Astrocyte (in vitro differentiated cells and primary cell): Measurements from ENCODE around the gene OXCT1. TPM values are rescaled to one million over a fixed set of nuclear protein-coding genes. Genes with fewer than 3 reads are reported as not detected.

Source experiments
- DNase-seq: peaks from one replicate; pipeline ENCODE4 v3.0.0-alpha.2; 2010; ENCODE audit warnings: low read depth
- FAIRE-seq: peaks from 2 replicates; lab custom pipeline; 2011; peaks lifted over from hg19 to GRCh38; lab: Jason Lieb, UNC
- H2AFZ ChIP-seq: 2 replicates; pipeline ENCODE4 v1.6.0; 2012; ENCODE audit warnings: low read depth, low read length, inconsistent platforms
- H3K27ac ChIP-seq: 2 replicates; pipeline ENCODE4 v1.5.1; 2011; ENCODE audit warnings: low read depth, low read length, inconsistent platforms
- H3K27me3 ChIP-seq: 2 replicates; pipeline ENCODE4 v1.6.0; 2011; ENCODE audit warnings: low read length, inconsistent platforms; ENCODE audit not compliant: insufficient read depth
- H3K36me3 ChIP-seq: 2 replicates; pipeline ENCODE4 v1.5.1; 2011; ENCODE audit warnings: low read length, inconsistent platforms; ENCODE audit not compliant: insufficient read depth
- H3K4me1 ChIP-seq: 2 replicates; pipeline ENCODE4 v1.5.1; 2011; ENCODE audit warnings: low read length, inconsistent platforms; ENCODE audit not compliant: insufficient read depth
- H3K4me2 ChIP-seq: 2 replicates; pipeline ENCODE4 v1.6.0; 2012; ENCODE audit warnings: low read length, inconsistent platforms
- H3K4me3 ChIP-seq: 2 replicates; pipeline ENCODE4 v1.5.1; 2011; ENCODE audit warnings: low read depth, mild to moderate bottlenecking, low read length, inconsistent platforms; ENCODE audit not compliant: insufficient read depth
- H3K79me2 ChIP-seq: 2 replicates; pipeline ENCODE4 v1.6.0; 2012; ENCODE audit warnings: mild to moderate bottlenecking, low read length, inconsistent platforms; ENCODE audit not compliant: insufficient read depth
- H3K9ac ChIP-seq: 2 replicates; pipeline ENCODE4 v1.6.0; 2012; ENCODE audit warnings: mild to moderate bottlenecking, low read length, inconsistent platforms
- H3K9me3 ChIP-seq: 2 replicates; pipeline ENCODE4 v1.5.1; 2012; ENCODE audit warnings: low read depth, mild to moderate bottlenecking, low read length, inconsistent platforms; ENCODE audit not compliant: insufficient read depth
- H4K20me1 ChIP-seq: 2 replicates; pipeline ENCODE4 v1.6.0; 2012; ENCODE audit warnings: low read length, inconsistent platforms; ENCODE audit not compliant: insufficient read depth
- H3K27ac Mint-ChIP-seq: one replicate; pipeline ENCODE4 v1.8.0; 2021; ENCODE audit warnings: mild to moderate bottlenecking, mixed read lengths; ENCODE audit not compliant: unreplicated experiment
- H3K27me3 Mint-ChIP-seq: one replicate; pipeline ENCODE4 v1.8.0; 2021; ENCODE audit warnings: low read depth, mixed read lengths; ENCODE audit not compliant: unreplicated experiment
- H3K36me3 Mint-ChIP-seq: one replicate; pipeline ENCODE4 v1.8.0; 2021; ENCODE audit warnings: low read depth, mixed read lengths; ENCODE audit not compliant: unreplicated experiment
- H3K4me1 Mint-ChIP-seq: one replicate; pipeline ENCODE4 v1.8.0; 2021; ENCODE audit warnings: low read depth, mixed read lengths; ENCODE audit not compliant: unreplicated experiment
- H3K4me3 Mint-ChIP-seq: one replicate; pipeline ENCODE4 v1.8.0; 2021; ENCODE audit warnings: mild to moderate bottlenecking, moderate library complexity, mixed read lengths; ENCODE audit not compliant: unreplicated experiment
- H3K9me3 Mint-ChIP-seq: one replicate; pipeline ENCODE4 v1.8.0; 2021; ENCODE audit warnings: mild to moderate bottlenecking, mixed read lengths; ENCODE audit not compliant: unreplicated experiment
- CTCF ChIP-seq: IDR thresholded peaks from 2 replicates; pipeline ENCODE4 v1.5.1; 2011; ENCODE audit warnings: low read depth, mild to moderate bottlenecking, inconsistent platforms, low read length, moderate library complexity; ENCODE audit not compliant: insufficient read depth
- EZH2 ChIP-seq: IDR thresholded peaks from 2 replicates; pipeline ENCODE4 v1.6.1; 2012; ENCODE audit warnings: mild to moderate bottlenecking, low read length, inconsistent platforms; ENCODE audit not compliant: insufficient read depth
- total RNA-seq: library from RNA; stranded (reverse); gene quantifications from 2 replicates; pipeline ENCODE4 v1.2.1, GENCODE V29; 2021

The OXCT1 gene
- total RNA-seq, 1 donor from 2014 or later, result 24.9 TPM

GRCh38 chr5:41869151-41869723, 988 bp downstream of the OXCT1 start:
- peak overlapping the region; percentile 88 for H3K4me3 Mint-ChIP-seq
- H3K4me3 ChIP-seq, result peak overlapping the region; percentile 76
- H3K36me3 ChIP-seq, result no peaks in the 10 kb centered on the region
- H3K4me2 ChIP-seq, result peak overlapping the region; percentile 92
- no peak for FAIRE-seq
- peaks cover 32% of the 10 kb centered on the region for H3K79me2 ChIP-seq
- H3K27ac Mint-ChIP-seq, result peak overlapping the region; percentile 18
- H4K20me1 ChIP-seq, result peaks cover 10% of the 10 kb centered on the region
- TF ChIP-seq CTCF (no peak), EZH2 (no peak)
- no peaks in the 10 kb centered on the region for H3K9me3 ChIP-seq
- H3K9ac ChIP-seq, result peak overlapping the region; percentile 85
- H3K36me3 Mint-ChIP-seq, result no peaks in the 10 kb centered on the region
- no peaks in the 10 kb centered on the region for H3K9me3 Mint-ChIP-seq
- DNase-seq, result peak; percentile 35
- H2AFZ ChIP-seq, result peak overlapping the region; percentile 84
- H3K4me1 ChIP-seq, result peaks cover 17% of the 10 kb centered on the region
- no peaks in the 10 kb centered on the region for H3K27me3 Mint-ChIP-seq
- H3K27me3 ChIP-seq, result no peaks in the 10 kb centered on the region
- H3K27ac ChIP-seq, result peak overlapping the region; percentile 71
- H3K4me1 Mint-ChIP-seq, result no peaks in the 10 kb centered on the region

- Histone ChIP-seq H3K27ac (no peak overlapping the region), H2AFZ (no peak overlapping the region), H3K4me1 (peaks cover 11% of the 10 kb centered on the region), H3K27me3 (no peaks in the 10 kb centered on the region), H3K9ac (no peak overlapping the region), H3K36me3 (peaks cover 5% of the 10 kb centered on the region), H4K20me1 (peaks cover 17% of the 10 kb centered on the region), H3K9me3 (no peaks in the 10 kb centered on the region), H3K4me3 (no peak overlapping the region), H3K79me2 (peaks cover 34% of the 10 kb centered on the region), H3K4me2 (peak overlapping the region; percentile 25)
- TF ChIP-seq EZH2, result no peak
- TF ChIP-seq CTCF, result no peak
- Mint-ChIP-seq H3K27me3 (no peaks in the 10 kb centered on the region), H3K4me1 (peaks cover 3% of the 10 kb centered on the region), H3K27ac (no peak overlapping the region), H3K4me3 (no peak overlapping the region), H3K9me3 (no peaks in the 10 kb centered on the region), H3K36me3 (peaks cover 2% of the 10 kb centered on the region)
- no peak for FAIRE-seq
- peak; percentile 23 for DNase-seq
Measured at GRCh38 chr5:41863871-41864486, 6.2 kb downstream of the OXCT1 start.

- Mint-ChIP-seq H3K27me3 (no peaks in the 10 kb centered on the region), H3K4me1 (no peaks in the 10 kb centered on the region), H3K9me3 (no peaks in the 10 kb centered on the region), H3K4me3 (no peak overlapping the region), H3K27ac (no peak overlapping the region), H3K36me3 (peaks cover 2% of the 10 kb centered on the region)
- H3K4me1 ChIP-seq, result peaks cover 6% of the 10 kb centered on the region
- no peaks in the 10 kb centered on the region for H3K27me3 ChIP-seq
- no peak for TF ChIP-seq EZH2
- TF ChIP-seq CTCF, result no peak
- no peak overlapping the region for H3K9ac ChIP-seq
- FAIRE-seq, result no peak
- no peaks in the 10 kb centered on the region for H3K9me3 ChIP-seq
- no peak for DNase-seq
- no peak overlapping the region for H3K4me3 ChIP-seq
- H3K4me2 ChIP-seq, result no peak overlapping the region
- no peak overlapping the region for H3K27ac ChIP-seq
- H3K36me3 ChIP-seq, result peaks cover 12% of the 10 kb centered on the region
- H3K79me2 ChIP-seq, result peaks cover 11% of the 10 kb centered on the region
- H4K20me1 ChIP-seq, result peaks cover 16% of the 10 kb centered on the region
- H2AFZ ChIP-seq, result no peak overlapping the region
Measured at GRCh38 chr5:41858890-41859289, 11.3 kb downstream of the OXCT1 start.
